ENCODE measurements around the gene ZNF775.

- TF ChIP-seq CTCF (IDR thresholded peaks at IDR 0.05) (no peak), EZH2 (IDR thresholded peaks at IDR 0.05) (no peak), EZH2phosphoT487 (IDR thresholded peaks at IDR 0.05) (no peak)
These were observed 17.7 kb downstream of the ZNF775 start for GRCh38 chr7:150396851-150397260.
